AG04449 (cell line): ENCODE results near the gene FRMD4B.

Experiments used
- CTCF ChIA-PET: fragments of 350-600 bp; formaldehyde crosslinking; extraction: SDS; loops from one replicate; lab custom pipeline; 2021; ENCODE audit warnings: antibody characterized with exemption; lab: Yijun Ruan, JAX
- POLR2A ChIA-PET: fragments of 400-600, 350-600 bp; formaldehyde crosslinking; extraction: SDS; loops from one replicate; lab custom pipeline; 2020; ENCODE audit warnings: antibody characterized with exemption, inconsistent platforms; lab: Yijun Ruan, JAX
- DNase-seq: peaks from one replicate; pipeline ENCODE4 v3.0.0-alpha.2; 2010; ENCODE audit warnings: low read depth, low spot score
- H3K4me3 ChIP-seq: 2 replicates; pipeline ENCODE4 v1.5.1; 2011; ENCODE audit warnings: low read depth, mild to moderate bottlenecking, control low read depth, low read length
- TF ChIP-seq, protein P1 (sequence below): IDR thresholded peaks from one replicate; pipeline ENCODE4 v1.5.1; 2011; ENCODE audit warnings: mild to moderate bottlenecking, moderate library complexity, low read length, control low read depth, inconsistent platforms; ENCODE audit not compliant: insufficient read depth; ENCODE audit errors: missing control alignments

The FRMD4B gene

GRCh38 chr3:69209413-69209812 is 176.5 kb downstream of the FRMD4B start:
- DNase-seq: no peak
- H3K4me3 ChIP-seq: no peak overlapping the region
- TF ChIP-seq, protein P1, sequence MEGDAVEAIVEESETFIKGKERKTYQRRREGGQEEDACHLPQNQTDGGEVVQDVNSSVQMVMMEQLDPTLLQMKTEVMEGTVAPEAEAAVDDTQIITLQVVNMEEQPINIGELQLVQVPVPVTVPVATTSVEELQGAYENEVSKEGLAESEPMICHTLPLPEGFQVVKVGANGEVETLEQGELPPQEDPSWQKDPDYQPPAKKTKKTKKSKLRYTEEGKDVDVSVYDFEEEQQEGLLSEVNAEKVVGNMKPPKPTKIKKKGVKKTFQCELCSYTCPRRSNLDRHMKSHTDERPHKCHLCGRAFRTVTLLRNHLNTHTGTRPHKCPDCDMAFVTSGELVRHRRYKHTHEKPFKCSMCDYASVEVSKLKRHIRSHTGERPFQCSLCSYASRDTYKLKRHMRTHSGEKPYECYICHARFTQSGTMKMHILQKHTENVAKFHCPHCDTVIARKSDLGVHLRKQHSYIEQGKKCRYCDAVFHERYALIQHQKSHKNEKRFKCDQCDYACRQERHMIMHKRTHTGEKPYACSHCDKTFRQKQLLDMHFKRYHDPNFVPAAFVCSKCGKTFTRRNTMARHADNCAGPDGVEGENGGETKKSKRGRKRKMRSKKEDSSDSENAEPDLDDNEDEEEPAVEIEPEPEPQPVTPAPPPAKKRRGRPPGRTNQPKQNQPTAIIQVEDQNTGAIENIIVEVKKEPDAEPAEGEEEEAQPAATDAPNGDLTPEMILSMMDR: no peak
- CTCF ChIA-PET: no interaction called here
- POLR2A ChIA-PET: no interaction called here

- ChIA-PET CTCF (no interaction called here), POLR2A (no interaction called here)
- DNase-seq: no peak
- TF ChIP-seq, protein P1: no peak
- no peak overlapping the region for H3K4me3 ChIP-seq
Measured at GRCh38 chr3:69207031-69207430, 178.9 kb downstream of the FRMD4B start.

DNA sequence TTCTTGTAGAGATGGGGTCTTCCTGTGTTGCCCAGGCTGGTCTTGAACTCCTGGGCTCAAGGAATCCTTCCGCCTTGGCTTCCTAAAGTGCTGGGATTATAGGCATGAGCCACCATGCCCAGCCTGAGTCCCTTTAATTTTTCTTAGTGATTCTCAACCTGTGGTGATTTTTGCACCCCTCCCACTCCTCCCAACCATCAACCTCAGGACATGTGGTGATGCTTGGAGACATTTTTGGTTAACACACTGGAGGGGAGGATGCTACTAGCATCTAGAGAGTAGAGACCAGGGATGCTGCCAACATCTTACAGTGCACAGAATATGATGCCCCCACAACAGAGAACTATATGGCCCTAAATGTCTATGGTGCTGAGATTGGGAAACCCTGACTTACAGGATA is 180.5 kb downstream of the FRMD4B start:
- ChIA-PET POLR2A (no interaction called here), CTCF (no interaction called here)
- TF ChIP-seq, protein P1: no peak
- H3K4me3 ChIP-seq: no peak overlapping the region
- no peak for DNase-seq

DNA sequence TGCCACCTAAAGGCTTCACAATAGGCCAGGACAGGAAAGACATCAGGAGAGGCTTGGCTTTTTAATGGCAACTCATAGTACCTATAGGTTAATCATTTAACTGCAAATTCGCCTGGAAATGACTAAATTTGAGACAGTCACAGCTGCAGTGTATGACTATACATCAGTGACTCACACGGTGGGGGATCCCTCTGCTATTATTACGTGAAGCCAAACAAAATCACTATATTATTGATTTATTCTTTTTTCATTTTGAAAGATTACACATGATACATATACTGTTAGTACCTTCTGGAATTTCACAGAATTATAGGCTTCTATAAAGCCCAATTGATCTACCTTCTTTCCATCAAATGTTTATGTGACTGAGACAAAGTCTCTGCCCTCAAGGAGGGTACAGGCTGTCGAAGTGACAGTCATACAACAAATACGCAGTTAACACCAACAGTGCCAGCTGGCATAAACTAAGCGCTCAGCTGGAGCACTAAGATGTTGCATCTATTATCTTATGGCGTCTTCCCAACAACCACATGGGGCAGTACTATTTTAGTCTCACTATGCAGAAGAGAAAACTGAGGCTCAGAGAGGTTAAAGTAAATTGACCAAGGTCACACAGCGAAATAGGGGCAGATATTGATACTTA is 181.5 kb downstream of the FRMD4B start:
- no peak for DNase-seq
- TF ChIP-seq, protein P1: no peak
- H3K4me3 ChIP-seq: no peak overlapping the region
- ChIA-PET CTCF (no interaction called here), POLR2A (no interaction called here)

GRCh38 chr3:69203631-69204314 is 182.1 kb downstream of the FRMD4B start:
- TF ChIP-seq, protein P1: no peak

DNA sequence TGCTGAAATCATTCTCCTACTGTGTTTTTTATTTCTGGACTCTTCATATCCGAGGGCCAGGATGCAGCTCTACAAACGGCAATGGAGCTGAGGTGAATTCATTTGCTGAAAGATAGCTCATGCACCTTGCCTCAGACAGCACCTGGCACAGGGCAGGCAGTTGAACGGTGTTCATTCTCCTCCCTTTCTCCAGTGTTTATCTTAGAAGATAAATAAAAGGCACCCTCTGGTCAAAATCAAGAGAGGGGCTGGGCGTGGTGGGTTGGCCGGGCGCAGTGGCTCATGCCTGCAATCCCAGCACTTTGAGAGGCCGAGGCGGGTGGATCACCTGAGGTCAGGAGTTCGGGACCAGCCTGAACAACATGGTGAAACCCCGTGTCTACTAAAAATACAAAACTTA is 184.2 kb downstream of the FRMD4B start:
- no peak overlapping the region for H3K4me3 ChIP-seq
- POLR2A ChIA-PET: no interaction called here
- DNase-seq: no peak
- CTCF ChIA-PET: interaction anchor here (1.1 to 1.9 kb wide), 2 partner anchors 12 to 14 kb away, joined by 3 to 4 read pairs; no protein-coding TSS in a partner anchor
- TF ChIP-seq, protein P1: no peak

More at GRCh38 chr3:69203631-69204314, 182.1 kb downstream of the FRMD4B start:
- ChIA-PET POLR2A (no interaction called here), CTCF (no interaction called here)
- no peak for DNase-seq
- H3K4me3 ChIP-seq: no peak overlapping the region
